Measurements from ENCODE around the gene F2. TPM values are rescaled to one million over a fixed set of nuclear protein-coding genes. Genes with fewer than 3 reads are reported as not detected.
A peak's percentile ranks its signal among the peaks of the same experiment; 100 is the strongest.

F2 gene
- total and polyA plus RNA-seq, 2 of the 13 experiments (the other 11 are each of a cell fraction or from before 2014, with no cell fraction given): 330 to 801 TPM

- TF ChIP-seq ZNF281 (CRISPR knock-in tag; IDR thresholded peaks at IDR 0.05; ENCODE audit: borderline replicate concordance) (no peak), KLF11 (CRISPR knock-in tag; IDR thresholded peaks at IDR 0.05) (no peak), ZBTB43 (CRISPR knock-in tag; conservative IDR thresholded peaks at IDR 0.05) (no peak), TFAP4 (IDR thresholded peaks at IDR 0.05; ENCODE audit: borderline replicate concordance, low read depth) (no peak), PHF8 (CRISPR knock-in tag; IDR thresholded peaks at IDR 0.05) (no peak), AGO1 (IDR thresholded peaks at IDR 0.05; ENCODE audit: low read depth, low read length, poor library complexity, severe bottlenecking) (peak; percentile 73), ZNF589 (CRISPR knock-in tag; conservative IDR thresholded peaks at IDR 0.05) (no peak), TBX2 (CRISPR knock-in tag; IDR thresholded peaks at IDR 0.05; ENCODE audit: borderline replicate concordance) (no peak), PBX2 (CRISPR knock-in tag; IDR thresholded peaks at IDR 0.05) (no peak), POLR2G (IDR thresholded peaks at IDR 0.05; ENCODE audit: low read depth, low read length) (peak; percentile 40; the same call in 1 of the 2 replicates), POLR2AphosphoS2 (IDR thresholded peaks at IDR 0.05; ENCODE audit: low read depth, low read length) (no peak; the same call in 1 of the 2 replicates), ZNF724P (CRISPR knock-in tag; IDR thresholded peaks at IDR 0.05; ENCODE audit: borderline replicate concordance) (no peak), ZSCAN9 (CRISPR knock-in tag; IDR thresholded peaks at IDR 0.05; ENCODE audit: borderline replicate concordance) (no peak), POLR2A (IDR thresholded peaks at IDR 0.05; ENCODE audit: insufficient read depth in 1 of 2, low read depth in 2 of 2, low read length in 2 of 2) (peak in 1 of 2 experiments; percentile 54; a peak in 2 of 4 replicates), GABPB1 (CRISPR knock-in tag; IDR thresholded peaks at IDR 0.05) (no peak), ZNF660 (CRISPR knock-in tag; IDR thresholded peaks at IDR 0.05; ENCODE audit: borderline replicate concordance, low read depth) (no peak), NAIF1 (CRISPR knock-in tag; IDR thresholded peaks at IDR 0.05; ENCODE audit: borderline replicate concordance) (no peak), GPBP1L1 (CRISPR knock-in tag; IDR thresholded peaks at IDR 0.05) (no peak), ZNF501 (CRISPR knock-in tag; IDR thresholded peaks at IDR 0.05) (peak; percentile 17; the same call in 1 of the 2 replicates), MTA1 (CRISPR knock-in tag; IDR thresholded peaks at IDR 0.05; ENCODE audit: borderline replicate concordance) (no peak)
Observed at GRCh38 chr11:46747150-46747549, 28.1 kb downstream of the F2 start (continued).
